KOPT-K1 (cell line): ENCODE measurements around the gene RCAN2.

ENCODE experiments used
- H3K27ac ChIP-seq: fragments of 200-600 bp; sonication (generic); 2 replicates; pipeline ENCODE4 v1.5.1; 2016; ENCODE audit warnings: antibody characterized with exemption, mild to moderate bottlenecking, low read depth, low read length; ENCODE audit not compliant: poor library complexity, severe bottlenecking
- H3K36me3 ChIP-seq: fragments of 200-600 bp; sonication (generic); 2 replicates; pipeline ENCODE4 v1.5.1; 2017; ENCODE audit warnings: antibody characterized with exemption, mild to moderate bottlenecking, low read length, moderate library complexity; ENCODE audit not compliant: insufficient read depth
- H3K9me3 ChIP-seq: fragments of 200-600 bp; sonication (generic); 2 replicates; pipeline ENCODE4 v1.5.1; 2017; ENCODE audit warnings: antibody characterized with exemption, low read length, mild to moderate bottlenecking; ENCODE audit not compliant: insufficient read depth, poor library complexity, severe bottlenecking

Gene RCAN2

GRCh38 chr6:46491201-46491627 lies at the start of gene RCAN2:
RCAN2 (minus strand) TSS chr6:46491449.
- Histone ChIP-seq H3K36me3 (no peaks in the 10 kb centered on the region), H3K9me3 (no peaks in the 10 kb centered on the region), H3K27ac (no peak within 1 kb of the TSS)

GRCh38 chr6:46539866-46540265 lies 48.6 kb upstream of the RCAN2 start:
- no peaks in the 10 kb centered on the region for H3K36me3 ChIP-seq
- peaks cover 4% of the 10 kb centered on the region for H3K9me3 ChIP-seq
- H3K27ac ChIP-seq = no peak overlapping the region

GRCh38 chr6:46538800-46539480 lies 47.7 kb upstream of the RCAN2 start:
- H3K27ac ChIP-seq = no peak overlapping the region
- H3K36me3 ChIP-seq = no peaks in the 10 kb centered on the region
- peaks cover 5% of the 10 kb centered on the region for H3K9me3 ChIP-seq

GRCh38 chr6:46530896-46531295 lies 39.6 kb upstream of the RCAN2 start:
- Histone ChIP-seq H3K27ac (no peak overlapping the region), H3K9me3 (peaks cover 5% of the 10 kb centered on the region), H3K36me3 (no peaks in the 10 kb centered on the region)

GRCh38 chr6:46528961-46529750 lies 37.9 kb upstream of the RCAN2 start:
- Histone ChIP-seq H3K36me3 (no peaks in the 10 kb centered on the region), H3K9me3 (no peaks in the 10 kb centered on the region), H3K27ac (no peak overlapping the region)

GRCh38 chr6:46526607-46527006 lies 35.4 kb upstream of the RCAN2 start:
- H3K36me3 ChIP-seq = no peaks in the 10 kb centered on the region
- no peaks in the 10 kb centered on the region for H3K9me3 ChIP-seq
- no peak overlapping the region for H3K27ac ChIP-seq

GRCh38 chr6:46525583-46525982 lies 34.3 kb upstream of the RCAN2 start:
- Histone ChIP-seq H3K36me3 (no peaks in the 10 kb centered on the region), H3K9me3 (no peaks in the 10 kb centered on the region), H3K27ac (no peak overlapping the region)

GRCh38 chr6:46521464-46521971 lies 30.3 kb upstream of the RCAN2 start:
- Histone ChIP-seq H3K36me3 (no peaks in the 10 kb centered on the region), H3K27ac (no peak overlapping the region), H3K9me3 (no peaks in the 10 kb centered on the region)

- Histone ChIP-seq H3K9me3 (no peaks in the 10 kb centered on the region), H3K36me3 (no peaks in the 10 kb centered on the region), H3K27ac (no peak overlapping the region)
Observed at GRCh38 chr6:46517202-46517601, 26.0 kb upstream of the RCAN2 start.

GRCh38 chr6:46513533-46513932 lies 22.3 kb upstream of the RCAN2 start:
- no peaks in the 10 kb centered on the region for H3K36me3 ChIP-seq
- no peak overlapping the region for H3K27ac ChIP-seq
- no peaks in the 10 kb centered on the region for H3K9me3 ChIP-seq

- no peaks in the 10 kb centered on the region for H3K36me3 ChIP-seq
- H3K9me3 ChIP-seq = no peaks in the 10 kb centered on the region
- no peak overlapping the region for H3K27ac ChIP-seq
Observed at GRCh38 chr6:46511320-46511719, 20.1 kb upstream of the RCAN2 start.

- Histone ChIP-seq H3K36me3 (no peaks in the 10 kb centered on the region), H3K27ac (no peak overlapping the region), H3K9me3 (no peaks in the 10 kb centered on the region)
Observed at GRCh38 chr6:46510651-46511050, 19.4 kb upstream of the RCAN2 start.

GRCh38 chr6:46509981-46510510 lies 18.8 kb upstream of the RCAN2 start:
- H3K27ac ChIP-seq = no peak overlapping the region
- H3K36me3 ChIP-seq = no peaks in the 10 kb centered on the region
- H3K9me3 ChIP-seq = no peaks in the 10 kb centered on the region

- Histone ChIP-seq H3K27ac (no peak overlapping the region), H3K36me3 (no peaks in the 10 kb centered on the region), H3K9me3 (no peaks in the 10 kb centered on the region)
Observed at GRCh38 chr6:46509063-46509462, 17.8 kb upstream of the RCAN2 start.

GRCh38 chr6:46507426-46507825 lies 16.2 kb upstream of the RCAN2 start:
- H3K36me3 ChIP-seq = no peaks in the 10 kb centered on the region

More at GRCh38 chr6:46507426-46507825, 16.2 kb upstream of the RCAN2 start:
- Histone ChIP-seq H3K27ac (no peak overlapping the region), H3K9me3 (no peaks in the 10 kb centered on the region)
